OCI-LY7 (cell line): ENCODE measurements around the gene PSMG4. TPM values are rescaled to one million over a fixed set of nuclear protein-coding genes. Genes with fewer than 3 reads are reported as not detected.
A peak's percentile ranks its signal among the peaks of the same experiment; 100 is the strongest.

Experiments
- BruUV-seq: library from RNA; stranded (reverse); fragments of 400-500 nt; replicated peaks from 2 replicates; lab custom pipeline; 2021; lab: Mats Ljungman, UMichigan
- CTCF ChIA-PET: fragments of 300-600 bp; sonication (Branson Sonifier 250); formaldehyde crosslinking; loops from one replicate; lab custom pipeline; 2022; ENCODE audit warnings: antibody characterized with exemption; ENCODE audit not compliant: unreplicated experiment; lab: Charles Lee
- POLR2A ChIA-PET: fragments of 300-600 bp; sonication (Branson Sonifier 250); formaldehyde crosslinking; loops from one replicate; lab custom pipeline; 2022; ENCODE audit warnings: antibody characterized with exemption; lab: Charles Lee
- DNase-seq: peaks from one replicate; pipeline ENCODE4 v3.0.0-alpha.2; 2015; ENCODE audit warnings: low spot score
- H2AFZ ChIP-seq: fragments of 200-600 bp; sonication (generic), shearing (Covaris generic); 2 replicates; pipeline ENCODE4 v1.6.1; 2014; ENCODE audit warnings: mild to moderate bottlenecking, antibody characterized with exemption, low read length, moderate library complexity
- H3K27ac ChIP-seq: fragments of 200-600 bp; sonication (generic); 2 replicates; pipeline ENCODE4 v1.5.1; 2014; ENCODE audit warnings: mixed run types, low read depth, mild to moderate bottlenecking, moderate library complexity, low read length, inconsistent platforms; ENCODE audit not compliant: poor library complexity, severe bottlenecking
- H3K36me3 ChIP-seq: fragments of 200-600 bp; sonication (generic); 2 replicates; pipeline ENCODE4 v1.6.1; 2014; ENCODE audit warnings: mild to moderate bottlenecking, antibody characterized with exemption, low read length, moderate library complexity, mixed read lengths; ENCODE audit not compliant: insufficient read depth
- H3K4me1 ChIP-seq: fragments of 200-600 bp; sonication (generic); 2 replicates; pipeline ENCODE4 v1.5.1; 2014; ENCODE audit warnings: mild to moderate bottlenecking, low read length; ENCODE audit not compliant: insufficient read depth, poor library complexity, severe bottlenecking
- H3K4me2 ChIP-seq: fragments of 200-600 bp; sonication (generic); 2 replicates; pipeline ENCODE4 v1.6.1; 2014; ENCODE audit warnings: mild to moderate bottlenecking, low read length
- H3K4me3 ChIP-seq: fragments of 200-600 bp; sonication (generic); 2 replicates; pipeline ENCODE4 v1.5.1; 2014; ENCODE audit warnings: mild to moderate bottlenecking, low read depth, low read length; ENCODE audit not compliant: poor library complexity, severe bottlenecking
- H3K79me2 ChIP-seq: fragments of 200-600 bp; sonication (generic); 2 replicates; pipeline ENCODE4 v1.6.1; 2016; ENCODE audit warnings: low read depth, mild to moderate bottlenecking, low read length, moderate library complexity, mixed read lengths; ENCODE audit not compliant: insufficient read depth
- H3K9me2 ChIP-seq: fragments of 200-600 bp; sonication (generic); 2 replicates; pipeline ENCODE4 v1.6.1; 2016; ENCODE audit warnings: mild to moderate bottlenecking, low read length, mixed read lengths; ENCODE audit not compliant: insufficient read depth
- H3K9me3 ChIP-seq: fragments of 200-600 bp; sonication (generic); 2 replicates; pipeline ENCODE4 v1.6.1; 2014; ENCODE audit warnings: mild to moderate bottlenecking, mixed run types, low read length, mixed read lengths
- H4K20me1 ChIP-seq: fragments of 200-600 bp; sonication (generic); 2 replicates; pipeline ENCODE4 v1.6.1; 2014; ENCODE audit warnings: mild to moderate bottlenecking, antibody characterized with exemption, low read length, moderate library complexity, mixed read lengths; ENCODE audit not compliant: insufficient read depth
- CTCF ChIP-seq: fragments of 200-600 bp; sonication (generic); conservative IDR thresholded peaks from 2 replicates; pipeline ENCODE4 v1.5.1; 2014; ENCODE audit warnings: mild to moderate bottlenecking, antibody characterized with exemption, low read length, moderate library complexity, mixed read lengths
- EZH2phosphoT487 ChIP-seq: fragments of 200-600 bp; sonication (generic); IDR thresholded peaks from 2 replicates; pipeline ENCODE4 v1.6.1; 2018; ENCODE audit warnings: low read depth, borderline replicate concordance, mild to moderate bottlenecking, mixed run types, antibody characterized with exemption, low read length, moderate library complexity, mixed read lengths
- intact Hi-C: fragments of 100-400 bp; cut with micrococcal nuclease; formaldehyde crosslinking; loops from one replicate; pipeline ENCODE4 v1.10.0; 2022; ENCODE audit not compliant: unreplicated experiment
- total RNA-seq, 2 experiments: library from RNA; depleted of rRNA in 1 of 2; stranded (reverse); fragments of >200 nt in 1 of 2; shearing (Covaris generic) in 1 of 2; gene quantifications; 2 replicates each; pipeline ENCODE4 v1.2.3, GENCODE V29; 2014 to 2022

The PSMG4 gene
- total RNA-seq, 2 experiments from 2014 or later = 48.9 to 65.4 TPM

- H3K9me2 ChIP-seq = no peaks in the 10 kb centered on the region
- intact Hi-C loops = no loop called here
- ChIA-PET CTCF (no interaction called here), POLR2A (interaction anchor here (0.5 to 1.4 kb wide), 4 partner anchors 9 to 258 kb away, joined by 3 to 4 read pairs (median 4); no protein-coding TSS in a partner anchor)
- H2AFZ ChIP-seq = peak overlapping the region; percentile 83; the same call in 1 of the 2 replicates
- no peak for TF ChIP-seq CTCF
- peaks cover 13% of the 10 kb centered on the region for H3K4me1 ChIP-seq
- H3K79me2 ChIP-seq = no peaks in the 10 kb centered on the region
- no peak overlapping the region for H3K4me2 ChIP-seq
- H3K36me3 ChIP-seq = no peaks in the 10 kb centered on the region
- H3K4me3 ChIP-seq = no peak overlapping the region
- H4K20me1 ChIP-seq = no peaks in the 10 kb centered on the region
- BruUV-seq = no TSS peak
- DNase-seq = no peak
- H3K27ac ChIP-seq = no peak overlapping the region
- H3K9me3 ChIP-seq = no peaks in the 10 kb centered on the region
Observed at GRCh38 chr6:3210024-3210610, 48.6 kb upstream of the PSMG4 start.

- CTCF ChIA-PET = no interaction called here
Observed at GRCh38 chr6:3211681-3212080, 47.1 kb upstream of the PSMG4 start.

More at GRCh38 chr6:3211681-3212080, 47.1 kb upstream of the PSMG4 start:
- TF ChIP-seq EZH2phosphoT487 (no peak), CTCF (no peak)
- no peak overlapping the region for H3K4me3 ChIP-seq
- BruUV-seq = no TSS peak
- H3K36me3 ChIP-seq = no peaks in the 10 kb centered on the region
- peaks cover 13% of the 10 kb centered on the region for H3K4me1 ChIP-seq
- POLR2A ChIA-PET = interaction anchor here (2.8 kb wide), 1 partner anchor 8 kb away, joined by 10 read pairs; no protein-coding TSS in a partner anchor
- H3K9me3 ChIP-seq = no peaks in the 10 kb centered on the region
- H3K79me2 ChIP-seq = no peaks in the 10 kb centered on the region
- no peak overlapping the region for H3K4me2 ChIP-seq
- intact Hi-C loops = no loop called here
- DNase-seq = no peak
- H2AFZ ChIP-seq = no peak overlapping the region
- H3K27ac ChIP-seq = no peak overlapping the region
- no peaks in the 10 kb centered on the region for H3K9me2 ChIP-seq
- H4K20me1 ChIP-seq = no peaks in the 10 kb centered on the region
